CD4-positive, alpha-beta T cell treated with Interleukin-17A for 1 hour (primary cell): ENCODE measurements around the gene RNF7.
"Not testable (repeated sequence)": the region's sequence is repeated elsewhere in the genome, so short reads cannot be mapped to it uniquely, and the experiment has no call there.

Source experiments
- DNase-seq: peaks from one replicate; pipeline ENCODE4 v3.0.0-alpha.2; 2020

Gene RNF7

GRCh38 chr3:141783632-141784031, 45.5 kb downstream of the RNF7 start:
- DNase-seq, result no peak

GRCh38 chr3:141784096-141784495, 46.0 kb downstream of the RNF7 start:
- DNase-seq, result no peak

- DNase-seq, result no peak
These were observed 46.4 kb downstream of the RNF7 start for GRCh38 chr3:141784531-141784930.

- DNase-seq, result no peak
These were observed 50.1 kb downstream of the RNF7 start for GRCh38 chr3:141788149-141788548.

GRCh38 chr3:141788750-141789149, 50.7 kb downstream of the RNF7 start:
- not testable (repeated sequence) for DNase-seq

GRCh38 chr3:141789281-141789680, 51.2 kb downstream of the RNF7 start:
- no peak for DNase-seq

GRCh38 chr3:141790171-141790570, 52.1 kb downstream of the RNF7 start:
- DNase-seq, result no peak

- no peak for DNase-seq
These were observed 54.4 kb downstream of the RNF7 start for GRCh38 chr3:141792495-141792894.

- DNase-seq, result no peak
These were observed 55.6 kb downstream of the RNF7 start for GRCh38 chr3:141793476-141794260.

GRCh38 chr3:141795276-141795675, 57.2 kb downstream of the RNF7 start:
- no peak for DNase-seq

GRCh38 chr3:141795741-141796080, 57.6 kb downstream of the RNF7 start:
- no peak for DNase-seq

- DNase-seq, result peak; percentile 71
These were observed 58.2 kb downstream of the RNF7 start for GRCh38 chr3:141796081-141796888.
